GM21360 (cell line): ENCODE results near the gene ARID1B.

Source experiments
- ATAC-seq: cut with Tn5 transposase; IDR thresholded peaks from one replicate; pipeline ENCODE4 v1.9.1; 2021; ENCODE audit warnings: mild to moderate bottlenecking, moderate library complexity; ENCODE audit not compliant: unreplicated experiment

ARID1B gene

DNA sequence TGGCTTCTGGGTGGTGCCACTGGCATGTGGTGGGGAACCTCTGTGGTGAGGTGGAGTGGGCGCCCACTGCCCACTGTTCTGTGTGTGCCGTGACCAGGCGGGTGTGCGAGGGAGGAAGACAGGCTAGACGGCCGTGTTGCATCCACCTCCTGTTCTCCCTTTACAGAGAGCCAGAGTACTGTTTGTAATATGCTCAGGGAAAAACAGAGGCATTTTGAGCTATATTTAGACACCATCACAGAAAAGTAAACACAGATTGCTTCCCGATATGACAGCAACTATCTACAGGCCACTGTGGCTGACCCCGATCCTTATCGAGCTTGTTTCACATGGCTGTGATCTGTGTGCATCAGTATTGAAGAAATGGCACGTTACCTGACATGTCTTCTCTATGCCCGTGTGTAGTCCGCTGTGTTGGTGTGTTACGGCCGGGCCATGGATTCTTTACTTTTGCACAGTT is 45.6 kb downstream of the ARID1B start:
- no peak for ATAC-seq

DNA sequence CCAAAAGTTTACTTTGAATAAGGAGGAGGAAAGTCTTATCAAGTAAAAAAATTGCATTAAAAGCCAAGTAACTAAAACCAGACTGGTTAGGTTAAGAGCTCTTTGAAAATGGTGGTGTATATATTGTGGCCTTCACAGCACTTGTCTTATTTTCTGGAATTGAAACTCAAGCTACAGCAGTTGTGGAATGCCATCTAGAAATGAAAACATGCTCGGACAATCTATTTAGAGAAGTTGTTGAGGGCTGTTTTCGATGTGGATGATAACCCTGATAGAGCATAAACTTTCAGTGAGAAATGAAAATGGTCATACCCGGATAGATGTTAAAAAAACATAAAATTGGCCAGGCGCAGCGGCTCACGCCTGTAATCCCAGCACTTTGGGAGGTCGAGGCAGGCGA is 47.0 kb downstream of the ARID1B start:
- ATAC-seq = no peak

DNA sequence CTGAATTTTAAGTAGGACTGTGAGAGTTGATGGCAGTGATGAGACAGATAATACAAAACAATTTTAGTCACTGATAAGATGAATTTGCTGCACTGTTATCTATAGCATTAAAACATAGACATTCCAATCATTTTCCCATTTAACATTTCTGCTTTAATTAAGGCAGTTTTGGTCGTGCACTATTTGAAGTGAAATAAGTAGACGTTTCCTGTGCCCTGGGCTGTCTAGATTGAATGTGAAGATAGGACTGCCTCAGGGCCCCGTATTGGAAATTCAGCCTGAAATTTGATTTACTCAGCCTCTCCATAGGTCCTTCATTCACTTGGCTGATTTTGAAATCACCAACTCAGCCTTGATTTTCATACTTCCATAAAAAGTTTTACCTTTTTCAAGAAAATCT is 48.3 kb downstream of the ARID1B start:
- ATAC-seq = no peak

DNA sequence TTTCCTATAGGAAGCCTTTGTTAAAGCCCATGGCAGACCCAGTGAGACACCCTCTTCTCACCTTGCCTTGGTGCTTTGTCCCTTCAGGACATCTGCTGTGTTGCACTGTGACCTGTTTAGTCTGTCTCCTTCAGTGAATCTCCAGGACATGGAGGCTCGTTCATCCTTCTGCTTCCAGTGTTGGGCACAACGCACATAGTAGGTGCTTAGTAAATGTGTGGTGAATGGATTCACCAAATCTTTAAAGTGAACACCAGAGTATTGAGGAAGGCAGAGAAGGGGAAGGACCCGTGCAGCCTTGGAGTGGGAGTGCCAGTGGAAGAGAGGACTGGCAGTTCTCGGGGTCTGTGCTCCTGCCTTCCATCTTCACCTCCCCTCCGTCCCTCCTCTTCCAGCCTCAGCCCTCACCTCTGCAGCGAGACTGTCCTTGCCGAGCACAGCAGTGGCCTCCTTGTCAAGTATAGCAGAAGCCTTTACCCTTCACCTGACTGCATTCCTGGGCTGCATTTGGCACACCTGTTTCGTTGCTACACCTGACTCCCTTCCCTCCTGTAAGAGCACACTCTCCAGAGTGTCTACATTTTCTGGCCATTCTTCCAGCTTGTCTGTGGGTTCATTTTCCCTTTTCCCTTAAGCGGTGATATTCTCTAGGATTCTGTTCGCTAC is 49.2 kb downstream of the ARID1B start:
- ATAC-seq = no peak

DNA sequence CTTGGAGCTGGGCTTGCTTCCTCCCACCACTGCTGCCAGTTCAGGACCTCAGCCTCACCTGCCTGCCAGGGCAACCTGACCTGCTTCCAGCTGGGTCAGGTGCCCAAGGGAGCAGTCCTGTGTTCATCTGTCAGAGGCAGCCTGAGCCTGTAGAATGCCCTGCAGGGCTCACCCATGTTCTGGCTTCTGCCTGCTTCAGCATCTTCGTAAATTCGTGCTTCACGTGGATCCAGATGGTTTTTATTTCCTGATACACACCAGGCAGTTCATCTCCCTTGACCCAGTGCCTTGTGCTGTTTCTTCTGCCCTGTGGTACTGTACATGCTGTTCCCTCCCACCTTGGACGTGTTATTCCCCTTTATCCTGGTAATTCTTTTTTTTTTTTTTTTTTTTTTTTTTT is 50.2 kb downstream of the ARID1B start:
- ATAC-seq = no peak

DNA sequence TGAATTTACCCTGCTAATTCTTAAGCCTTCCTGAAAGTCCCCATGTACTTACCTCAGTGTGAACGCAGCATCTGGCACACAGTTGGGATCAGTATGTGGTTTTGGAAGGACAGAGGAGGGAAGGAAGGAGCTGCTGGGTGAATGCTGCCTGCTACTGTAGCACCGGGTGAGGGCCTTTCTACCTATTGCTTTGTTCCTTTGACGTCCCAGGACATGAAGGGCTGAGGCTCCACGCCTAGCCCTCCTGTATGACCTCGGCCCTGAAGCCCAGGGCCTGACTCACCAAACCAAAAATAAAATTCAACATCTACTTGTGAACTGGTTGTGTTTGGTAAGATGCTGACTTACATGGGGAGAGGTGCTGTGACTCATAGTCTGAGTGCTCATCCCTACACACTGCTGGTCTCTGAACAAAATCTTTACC is 51.1 kb downstream of the ARID1B start:
- no peak for ATAC-seq

DNA sequence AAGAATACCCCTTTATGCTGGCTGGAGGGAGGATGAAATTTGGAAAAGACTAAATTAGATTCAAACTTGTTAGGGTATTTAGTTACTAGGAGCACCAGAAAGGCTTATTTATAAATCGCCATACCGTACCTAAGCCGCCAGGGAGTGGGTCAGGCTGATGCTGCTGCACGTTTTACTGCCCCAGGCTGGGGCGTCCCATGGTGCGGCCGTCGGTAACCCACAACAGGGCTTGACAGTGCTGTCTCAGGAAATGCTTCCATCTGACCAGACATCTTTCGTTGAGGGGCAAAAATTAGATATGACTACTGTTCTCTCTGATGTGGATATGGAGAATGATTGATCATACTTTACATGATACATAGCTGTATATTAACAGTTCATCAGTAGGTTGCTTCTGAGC is 52.9 kb downstream of the ARID1B start:
- no peak for ATAC-seq

DNA sequence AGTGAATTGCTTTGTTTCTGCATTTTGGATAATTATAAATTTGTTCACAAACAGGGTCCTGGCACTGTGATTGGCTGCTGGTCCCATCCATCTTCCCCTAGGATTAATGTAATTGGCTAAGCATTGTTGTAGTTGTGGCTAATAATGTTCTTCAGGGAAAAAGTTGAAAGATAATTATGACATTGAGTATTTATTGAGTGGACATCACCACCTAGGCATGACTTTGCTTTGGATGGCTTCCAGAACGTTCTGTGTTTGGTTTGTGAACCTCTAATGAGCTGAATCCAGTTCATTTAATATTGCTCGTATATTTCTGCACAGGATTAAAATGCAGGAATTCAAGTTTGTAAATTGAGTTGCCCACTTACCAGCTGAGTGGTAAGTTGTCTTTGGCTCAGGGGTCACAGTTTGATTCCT is 55.1 kb downstream of the ARID1B start:
- no peak for ATAC-seq

DNA sequence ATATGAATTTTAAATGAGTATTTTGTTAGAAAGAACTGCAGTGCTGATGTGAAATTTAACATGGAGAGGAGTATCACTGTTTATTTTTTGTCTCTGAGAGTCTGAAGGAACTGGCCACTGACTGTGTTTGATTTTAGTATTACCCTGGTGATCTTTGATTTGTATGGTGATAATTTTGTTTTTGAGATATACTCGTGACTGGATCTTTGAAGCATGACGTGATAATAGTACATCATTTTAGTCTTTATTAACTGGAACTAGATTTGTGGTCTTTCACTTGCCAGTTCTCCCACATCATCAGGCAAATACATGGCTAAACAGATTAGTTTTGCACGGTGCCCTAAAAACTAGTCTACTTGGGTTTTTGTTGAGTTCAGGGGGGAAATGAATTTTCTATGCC is 55.5 kb downstream of the ARID1B start:
- no peak for ATAC-seq

DNA sequence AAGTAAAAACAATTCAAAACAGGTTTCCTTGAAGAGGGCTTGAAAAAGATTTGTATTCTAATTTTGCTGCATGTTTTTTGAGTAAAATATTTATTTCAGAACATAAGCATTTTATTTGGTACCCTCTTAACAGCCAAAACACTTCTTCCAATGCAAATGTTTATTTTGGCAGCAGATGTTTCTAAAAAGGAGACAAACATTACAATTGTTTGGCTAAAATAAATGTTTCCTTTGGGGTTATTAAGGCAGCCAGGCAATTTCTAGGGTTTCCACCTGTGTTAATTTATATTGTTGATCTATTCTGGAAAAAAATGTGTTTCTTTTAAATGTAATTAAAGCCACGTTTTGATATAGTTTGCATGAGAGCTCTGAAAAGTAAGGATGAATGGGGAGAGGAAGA is 56.6 kb downstream of the ARID1B start:
- no peak for ATAC-seq

DNA sequence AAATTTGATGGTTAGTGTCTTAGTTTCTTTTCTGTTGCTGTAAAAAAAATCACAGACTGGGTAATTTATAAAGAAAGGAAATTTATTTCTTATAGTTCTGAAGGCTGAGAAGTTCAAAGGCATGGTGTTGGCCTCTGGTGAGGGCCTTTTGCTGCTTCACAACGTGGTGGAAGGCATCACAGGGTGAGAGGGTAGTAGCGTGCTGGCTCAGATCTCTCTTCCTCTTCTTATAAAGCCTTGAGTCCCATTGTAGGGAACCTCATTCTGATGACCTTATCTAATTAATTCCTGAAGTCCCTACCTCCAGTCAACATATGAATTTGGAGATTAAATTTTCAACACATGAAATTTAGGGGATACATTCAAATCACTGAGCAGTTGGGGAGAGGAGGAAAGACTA is 62.0 kb downstream of the ARID1B start:
- ATAC-seq = no peak

DNA sequence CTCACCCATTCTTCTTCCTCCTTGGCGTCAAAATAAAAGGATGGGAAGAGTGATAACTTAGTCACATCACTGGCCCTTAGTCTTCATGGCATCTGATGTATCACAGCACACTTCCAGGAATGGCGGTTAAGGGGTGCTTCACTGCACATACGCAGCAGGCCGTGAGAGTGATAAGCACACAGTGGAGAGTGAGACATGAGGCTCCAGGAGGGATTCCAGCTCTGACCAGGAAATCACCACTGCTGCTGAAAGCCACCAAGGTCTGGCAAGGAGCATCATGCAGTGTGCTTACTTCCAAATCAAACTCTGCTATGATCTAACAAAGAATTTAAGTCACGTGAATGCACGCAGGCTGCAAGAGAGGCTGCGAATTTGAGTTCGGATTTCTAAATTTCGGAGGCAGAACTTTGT is 62.4 kb downstream of the ARID1B start:
- no peak for ATAC-seq

DNA sequence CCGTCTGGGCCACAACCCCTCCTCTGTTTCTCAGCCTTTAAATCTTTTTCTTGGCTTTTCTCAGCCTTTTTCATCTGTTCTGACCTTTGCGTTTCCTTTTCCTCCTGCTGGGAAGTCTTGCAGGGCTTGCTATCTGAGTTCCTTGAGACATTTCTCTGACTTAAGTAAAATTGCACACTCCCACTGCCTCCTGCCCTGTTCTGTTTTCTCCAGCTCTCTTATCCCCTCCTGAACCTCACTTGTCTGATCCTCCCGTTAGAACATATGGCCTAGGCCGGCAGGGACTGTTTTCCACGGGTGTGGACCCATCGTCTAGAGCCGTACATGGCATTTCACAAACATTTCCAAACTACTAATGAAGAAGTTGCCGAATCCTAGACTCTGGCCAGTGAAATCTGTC is 63.0 kb downstream of the ARID1B start:
- ATAC-seq = no peak

DNA sequence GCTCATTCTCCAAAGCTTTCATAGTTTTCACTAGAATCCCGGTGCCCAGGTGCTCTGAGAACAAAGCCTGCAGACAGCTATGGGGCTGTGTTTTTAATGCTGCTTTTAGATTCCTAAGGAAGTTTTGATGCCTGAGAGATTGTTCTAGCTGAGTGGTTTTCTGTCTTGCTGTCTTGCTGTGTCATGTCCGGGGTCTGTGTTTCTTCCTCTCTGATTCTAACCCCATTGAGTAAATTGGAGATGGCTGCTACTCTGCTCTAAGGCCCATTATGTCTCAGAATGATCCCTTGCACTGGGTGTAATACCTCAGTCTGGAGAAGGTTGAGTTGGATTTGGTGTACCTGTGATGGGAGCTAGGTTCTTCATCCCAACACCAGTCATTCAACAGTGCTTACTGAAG is 63.4 kb downstream of the ARID1B start:
- ATAC-seq = no peak

DNA sequence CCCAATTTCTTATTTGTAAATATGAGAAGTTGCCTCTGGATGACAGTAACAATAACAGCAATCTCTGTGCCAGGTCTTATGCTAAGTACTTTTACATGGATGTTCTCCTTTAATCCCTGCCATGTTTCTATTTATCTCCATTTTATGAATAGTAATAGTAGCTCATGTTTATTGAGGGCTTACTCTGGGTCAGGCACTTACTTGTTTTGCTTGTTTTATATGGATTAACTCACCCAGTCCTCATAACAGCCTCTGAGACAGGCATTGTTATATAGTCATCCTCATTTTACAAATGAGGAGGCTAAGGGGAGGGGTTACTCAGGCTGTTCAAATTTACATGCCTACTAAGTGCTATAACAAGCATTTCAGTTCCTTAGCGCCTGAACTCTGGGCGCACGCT is 64.3 kb downstream of the ARID1B start:
- ATAC-seq = no peak

DNA sequence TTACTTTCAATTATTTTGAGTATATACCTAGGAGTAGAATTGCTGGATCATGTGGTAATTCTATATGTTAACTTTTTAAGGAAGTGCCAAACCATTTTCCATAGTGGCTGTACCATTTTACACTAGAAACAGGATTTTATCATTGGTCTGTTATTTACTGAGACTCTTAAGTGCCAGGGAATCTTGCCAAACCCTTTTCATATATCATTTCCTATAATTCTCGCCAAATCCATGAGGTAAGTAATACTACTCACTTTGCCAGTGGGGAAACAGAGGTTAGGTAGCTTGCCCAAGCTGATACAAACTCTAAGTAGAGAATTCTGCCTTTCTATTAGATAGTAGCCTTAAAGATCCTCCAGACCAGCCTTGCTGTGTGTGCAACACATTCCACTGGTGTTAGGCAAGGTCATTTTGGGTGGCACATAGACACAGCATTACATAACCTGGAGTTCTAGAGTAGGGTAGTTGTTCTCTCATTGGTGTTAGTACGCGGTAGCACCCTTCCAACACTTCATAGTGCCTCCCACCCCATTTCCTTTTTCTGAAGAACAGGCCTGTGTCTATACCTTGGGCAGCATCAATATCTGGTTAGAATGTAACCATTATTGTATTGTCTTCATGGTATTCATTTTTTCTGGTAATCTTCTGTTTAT is 65.5 kb downstream of the ARID1B start:
- no peak for ATAC-seq

DNA sequence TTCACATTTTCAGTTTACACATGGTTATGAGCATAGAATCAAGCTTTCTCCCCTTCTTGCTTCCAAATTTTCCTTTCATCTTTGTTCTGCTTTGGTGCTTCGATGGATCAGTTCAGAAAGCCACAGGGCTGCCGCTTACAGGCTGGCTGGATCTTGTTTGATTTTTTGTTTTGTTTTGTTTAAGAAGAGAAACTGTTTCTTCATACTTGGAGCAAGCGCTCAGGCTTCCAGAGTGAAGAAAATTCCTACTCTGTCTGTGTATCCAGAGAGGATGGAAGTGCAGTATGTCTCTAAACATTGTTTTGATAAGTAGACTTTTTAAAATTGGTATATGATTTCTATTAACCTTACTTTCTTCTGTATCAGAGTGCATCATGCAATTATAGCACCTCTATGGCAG is 66.9 kb downstream of the ARID1B start:
- no peak for ATAC-seq

DNA sequence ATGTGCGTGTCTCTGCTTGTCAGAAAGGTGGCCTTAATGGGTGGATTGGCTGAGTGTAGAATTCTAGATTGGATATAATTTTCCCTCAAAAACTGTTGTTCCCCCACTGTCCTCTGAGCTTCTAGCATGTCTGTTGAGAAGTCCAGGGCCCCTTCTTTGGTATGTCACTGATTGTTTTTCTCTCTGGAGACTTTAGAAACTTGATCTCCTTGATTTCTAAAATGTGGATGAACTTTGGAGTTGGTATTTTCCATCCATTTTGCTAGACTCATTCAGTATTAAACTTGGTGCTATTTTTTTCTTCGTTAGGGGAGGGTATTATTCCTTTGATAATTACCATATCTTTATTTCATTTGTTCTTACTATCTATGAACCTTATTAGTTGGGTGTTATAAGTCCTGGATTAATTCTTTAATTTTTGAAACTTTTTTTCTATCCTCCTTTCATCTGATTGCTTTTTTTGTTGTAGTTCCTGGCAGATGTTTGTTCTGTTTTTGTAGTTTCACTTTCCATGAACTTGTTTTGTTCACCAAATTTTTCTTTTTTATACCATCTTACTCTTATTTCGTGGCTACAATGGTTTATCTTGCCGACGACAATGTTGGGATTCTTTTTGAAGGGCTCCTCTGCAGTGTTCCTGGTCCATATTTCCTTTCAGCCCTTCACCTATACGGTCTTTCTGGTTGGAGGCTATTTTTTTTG is 68.4 kb downstream of the ARID1B start:
- ATAC-seq = no peak

DNA sequence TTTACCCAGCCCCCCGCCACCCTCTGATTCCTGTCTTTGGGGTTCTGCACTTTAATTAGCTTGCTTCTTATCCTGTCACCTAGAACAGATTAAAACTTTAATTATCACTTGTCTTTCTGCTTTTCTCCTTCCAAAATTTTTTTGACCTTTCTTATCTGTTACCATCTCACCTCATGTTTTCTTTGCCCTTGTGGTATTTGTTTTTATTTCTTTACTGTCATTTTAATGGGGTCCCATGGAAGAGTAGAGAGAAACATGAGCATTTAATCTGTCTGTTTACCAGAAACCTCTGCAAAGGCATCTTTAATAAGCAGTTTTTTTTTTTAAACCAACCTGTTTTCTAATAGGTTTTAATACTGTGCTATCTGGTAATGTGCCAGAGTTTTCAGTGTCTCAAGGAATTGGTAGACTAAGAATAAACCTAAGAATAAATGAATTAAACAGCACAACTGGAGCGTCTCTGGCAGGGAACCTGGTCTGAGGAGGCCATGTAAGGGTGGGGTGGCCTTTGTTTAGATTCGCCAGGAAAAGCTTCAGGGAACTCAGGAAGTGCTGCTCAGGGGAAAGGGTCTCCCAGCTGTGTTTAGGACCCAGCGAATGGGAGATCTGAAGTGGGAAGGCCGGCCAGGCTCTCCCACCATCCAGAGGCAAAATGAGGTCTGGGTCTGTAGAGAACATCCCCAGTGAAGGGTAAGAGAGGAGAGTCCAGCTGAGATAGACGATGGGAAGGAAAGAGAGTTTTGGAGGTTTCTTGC is 69.8 kb downstream of the ARID1B start:
- ATAC-seq = no peak

DNA sequence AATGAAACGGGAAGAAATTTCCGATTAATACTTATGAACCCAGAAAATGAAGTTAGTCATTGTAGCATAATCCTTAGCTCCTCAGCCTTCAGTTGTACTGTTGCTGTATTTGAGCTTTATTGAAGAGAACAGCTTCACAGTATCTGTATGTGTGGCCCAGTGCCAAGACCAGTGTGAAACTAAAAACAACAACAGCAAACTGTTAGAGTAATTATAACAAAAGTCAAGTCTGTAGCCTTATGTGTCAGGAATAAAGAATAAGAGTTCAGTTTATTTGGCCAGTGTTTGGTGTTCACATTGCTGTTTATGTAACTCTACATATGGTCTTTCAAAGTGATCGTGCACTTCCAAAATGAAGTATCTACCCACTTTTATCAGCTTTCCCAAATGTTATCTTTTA is 70.9 kb downstream of the ARID1B start:
- ATAC-seq = no peak

DNA sequence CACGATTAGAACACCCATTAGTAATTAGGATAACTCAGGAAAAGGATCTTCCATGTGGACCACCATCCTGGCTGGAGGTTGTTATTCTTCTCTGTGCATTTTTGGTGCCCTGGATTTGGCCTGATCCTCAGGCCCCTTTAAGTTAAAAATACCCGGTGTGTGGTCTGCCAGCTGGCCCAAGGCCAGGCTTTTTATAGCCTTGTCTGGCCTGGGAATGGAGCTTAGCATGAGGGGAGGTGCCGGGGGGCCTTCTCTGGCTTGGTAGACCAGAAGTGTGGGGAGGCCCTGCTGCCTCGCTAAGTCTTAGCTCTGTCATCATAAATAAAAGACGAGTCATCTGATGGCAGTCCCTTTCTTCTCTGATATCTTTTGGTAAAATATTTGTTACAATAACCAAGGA is 71.4 kb downstream of the ARID1B start:
- ATAC-seq = no peak

DNA sequence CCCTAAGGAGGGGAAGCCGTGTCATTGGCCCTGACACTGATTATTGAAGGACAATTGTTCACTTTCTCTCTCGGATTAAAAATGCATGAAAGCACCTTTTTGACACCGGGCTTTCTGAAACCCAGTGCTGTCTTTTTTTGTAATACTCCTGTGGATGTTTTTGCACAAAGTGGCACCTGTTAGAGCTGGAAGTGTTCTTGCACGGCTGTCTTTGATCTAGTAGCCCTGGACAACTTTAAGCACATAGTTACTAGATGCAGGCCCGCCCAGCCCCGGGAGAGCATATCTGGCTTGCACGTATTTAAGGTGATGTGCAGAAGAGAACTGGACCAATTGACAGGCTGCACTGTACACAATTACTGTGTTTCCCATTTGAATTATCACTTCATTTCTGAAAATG is 72.6 kb downstream of the ARID1B start:
- ATAC-seq = no peak
